ENCODE measurements around the gene DYRK3.

DYRK3 gene

GRCh38 chr1:206672844-206673758 lies 37.8 kb downstream of the DYRK3 start:
- Histone ChIP-seq H3K27ac (ENCODE audit: extremely low read depth, low read depth, low read length) (no peak overlapping the region), H3K36me3 (ENCODE audit: control insufficient read depth in 2 of 2, insufficient read depth in 1 of 2, low read length in 2 of 2) (no peaks in the 10 kb centered on the region), H3K4me1 (ENCODE audit: control insufficient read depth, insufficient read depth, low read length) (no peaks in the 10 kb centered on the region), H3K9me3 (ENCODE audit: control insufficient read depth, insufficient read depth, low read depth, low read length) (no peaks in the 10 kb centered on the region), H3K4me3 (ENCODE audit: low read depth, low read length) (no peak overlapping the region)
- ChIA-PET POLR2A (interaction anchor here (1.6 kb wide), 1 partner anchor 11 kb away, joined by 4 read pairs; no protein-coding TSS in a partner anchor), CTCF (interaction anchor here (0.7 to 6.2 kb wide), 12 partner anchors 9 to 288 kb away, joined by 3 to 70 read pairs (median 4); partner anchors contain the start of gene EIF2D)
- TF ChIP-seq, protein P1, sequence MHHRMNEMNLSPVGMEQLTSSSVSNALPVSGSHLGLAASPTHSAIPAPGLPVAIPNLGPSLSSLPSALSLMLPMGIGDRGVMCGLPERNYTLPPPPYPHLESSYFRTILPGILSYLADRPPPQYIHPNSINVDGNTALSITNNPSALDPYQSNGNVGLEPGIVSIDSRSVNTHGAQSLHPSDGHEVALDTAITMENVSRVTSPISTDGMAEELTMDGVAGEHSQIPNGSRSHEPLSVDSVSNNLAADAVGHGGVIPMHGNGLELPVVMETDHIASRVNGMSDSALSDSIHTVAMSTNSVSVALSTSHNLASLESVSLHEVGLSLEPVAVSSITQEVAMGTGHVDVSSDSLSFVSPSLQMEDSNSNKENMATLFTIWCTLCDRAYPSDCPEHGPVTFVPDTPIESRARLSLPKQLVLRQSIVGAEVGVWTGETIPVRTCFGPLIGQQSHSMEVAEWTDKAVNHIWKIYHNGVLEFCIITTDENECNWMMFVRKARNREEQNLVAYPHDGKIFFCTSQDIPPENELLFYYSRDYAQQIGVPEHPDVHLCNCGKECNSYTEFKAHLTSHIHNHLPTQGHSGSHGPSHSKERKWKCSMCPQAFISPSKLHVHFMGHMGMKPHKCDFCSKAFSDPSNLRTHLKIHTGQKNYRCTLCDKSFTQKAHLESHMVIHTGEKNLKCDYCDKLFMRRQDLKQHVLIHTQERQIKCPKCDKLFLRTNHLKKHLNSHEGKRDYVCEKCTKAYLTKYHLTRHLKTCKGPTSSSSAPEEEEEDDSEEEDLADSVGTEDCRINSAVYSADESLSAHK (tag by site-specific recombination; IDR thresholded peaks at IDR 0.05) = no peak
- TF ChIP-seq ZBTB26 (tag by site-specific recombination; optimal IDR thresholded peaks at IDR 0.05) (no peak), PRDM10 (tag by site-specific recombination; IDR thresholded peaks at IDR 0.05) (no peak), ZNF585B (tag by site-specific recombination; IDR thresholded peaks at IDR 0.05) (no peak), ZNF664 (tag by site-specific recombination; IDR thresholded peaks at IDR 0.05) (peak; percentile 89), ZNF837 (tag by site-specific recombination; IDR thresholded peaks at IDR 0.05) (no peak), ZNF521 (tag by site-specific recombination; IDR thresholded peaks at IDR 0.05) (no peak), ZNF473 (tag by site-specific recombination; IDR thresholded peaks at IDR 0.05) (no peak), CTCF (tag by site-specific recombination; IDR thresholded peaks at IDR 0.05) (no peak), ZFP37 (tag by site-specific recombination; IDR thresholded peaks at IDR 0.05) (no peak), ZNF639 (tag by site-specific recombination; IDR thresholded peaks at IDR 0.05) (no peak), ZNF830 (tag by site-specific recombination; IDR thresholded peaks at IDR 0.05; ENCODE audit: low read depth) (no peak), KLF8 (tag by site-specific recombination; IDR thresholded peaks at IDR 0.05) (no peak), MZF1 (tag by site-specific recombination; IDR thresholded peaks at IDR 0.05; ENCODE audit: borderline replicate concordance) (no peak), ZNF76 (tag by site-specific recombination; IDR thresholded peaks at IDR 0.05; ENCODE audit: borderline replicate concordance, low read depth) (no peak), ZNF555 (tag by site-specific recombination; conservative IDR thresholded peaks at IDR 0.05) (no peak), ZNF350 (tag by site-specific recombination; IDR thresholded peaks at IDR 0.05) (no peak)
- TF ChIP-seq, protein P2, sequence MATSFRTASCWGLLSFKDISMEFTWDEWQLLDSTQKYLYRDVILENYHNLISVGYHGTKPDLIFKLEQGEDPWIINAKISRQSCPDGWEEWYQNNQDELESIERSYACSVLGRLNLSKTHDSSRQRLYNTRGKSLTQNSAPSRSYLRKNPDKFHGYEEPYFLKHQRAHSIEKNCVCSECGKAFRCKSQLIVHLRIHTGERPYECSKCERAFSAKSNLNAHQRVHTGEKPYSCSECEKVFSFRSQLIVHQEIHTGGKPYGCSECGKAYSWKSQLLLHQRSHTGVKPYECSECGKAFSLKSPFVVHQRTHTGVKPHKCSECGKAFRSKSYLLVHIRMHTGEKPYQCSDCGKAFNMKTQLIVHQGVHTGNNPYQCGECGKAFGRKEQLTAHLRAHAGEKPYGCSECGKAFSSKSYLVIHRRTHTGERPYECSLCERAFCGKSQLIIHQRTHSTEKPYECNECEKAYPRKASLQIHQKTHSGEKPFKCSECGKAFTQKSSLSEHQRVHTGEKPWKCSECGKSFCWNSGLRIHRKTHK (tag by site-specific recombination; IDR thresholded peaks at IDR 0.05) = no peak
- TF ChIP-seq, protein P3, sequence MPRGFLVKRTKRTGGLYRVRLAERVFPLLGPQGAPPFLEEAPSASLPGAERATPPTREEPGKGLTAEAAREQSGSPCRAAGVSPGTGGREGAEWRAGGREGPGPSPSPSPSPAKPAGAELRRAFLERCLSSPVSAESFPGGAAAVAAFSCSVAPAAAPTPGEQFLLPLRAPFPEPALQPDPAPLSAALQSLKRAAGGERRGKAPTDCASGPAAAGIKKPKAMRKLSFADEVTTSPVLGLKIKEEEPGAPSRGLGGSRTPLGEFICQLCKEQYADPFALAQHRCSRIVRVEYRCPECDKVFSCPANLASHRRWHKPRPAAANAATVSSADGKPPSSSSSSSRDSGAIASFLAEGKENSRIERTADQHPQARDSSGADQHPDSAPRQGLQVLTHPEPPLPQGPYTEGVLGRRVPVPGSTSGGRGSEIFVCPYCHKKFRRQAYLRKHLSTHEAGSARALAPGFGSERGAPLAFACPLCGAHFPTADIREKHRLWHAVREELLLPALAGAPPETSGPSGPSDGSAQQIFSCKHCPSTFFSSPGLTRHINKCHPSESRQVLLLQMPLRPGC (tag by site-specific recombination; IDR thresholded peaks at IDR 0.05) = no peak
- TF ChIP-seq, protein P4, sequence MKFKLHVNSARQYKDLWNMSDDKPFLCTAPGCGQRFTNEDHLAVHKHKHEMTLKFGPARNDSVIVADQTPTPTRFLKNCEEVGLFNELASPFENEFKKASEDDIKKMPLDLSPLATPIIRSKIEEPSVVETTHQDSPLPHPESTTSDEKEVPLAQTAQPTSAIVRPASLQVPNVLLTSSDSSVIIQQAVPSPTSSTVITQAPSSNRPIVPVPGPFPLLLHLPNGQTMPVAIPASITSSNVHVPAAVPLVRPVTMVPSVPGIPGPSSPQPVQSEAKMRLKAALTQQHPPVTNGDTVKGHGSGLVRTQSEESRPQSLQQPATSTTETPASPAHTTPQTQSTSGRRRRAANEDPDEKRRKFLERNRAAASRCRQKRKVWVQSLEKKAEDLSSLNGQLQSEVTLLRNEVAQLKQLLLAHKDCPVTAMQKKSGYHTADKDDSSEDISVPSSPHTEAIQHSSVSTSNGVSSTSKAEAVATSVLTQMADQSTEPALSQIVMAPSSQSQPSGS (tag by site-specific recombination; IDR thresholded peaks at IDR 0.05; ENCODE audit: low read depth) = no peak
